HG02943 (cell line): ENCODE data around the gene TEPSIN.
A peak's percentile ranks its signal among the peaks of the same experiment; 100 is the strongest.

Source experiments
- ATAC-seq: cut with Tn5 transposase; IDR thresholded peaks from one replicate; pipeline ENCODE4 v1.9.1; 2021; ENCODE audit warnings: mild to moderate bottlenecking, low read depth, moderate library complexity; ENCODE audit not compliant: unreplicated experiment

Gene TEPSIN

GRCh38 chr17:81222906-81223761 lies 15.7 kb downstream of the TEPSIN start, which contains the start of gene CEP131:
Gene CEP131, minus strand, starts transcription at chr17:81222965. Its CDS starts 2,909 bp downstream, at chr17:81220056.
- ATAC-seq, result peak; percentile 83

- no peak for ATAC-seq
These were observed 16.3 kb downstream of the TEPSIN start for GRCh38 chr17:81222620-81222905.

GRCh38 chr17:81221842-81222619 lies 16.8 kb downstream of the TEPSIN start:
- ATAC-seq, result no peak

- ATAC-seq, result no peak
These were observed 17.4 kb downstream of the TEPSIN start for GRCh38 chr17:81221371-81221841.

GRCh38 chr17:81219476-81220180 lies 19.2 kb downstream of the TEPSIN start:
- no peak for ATAC-seq

- no peak for ATAC-seq
These were observed 19.9 kb downstream of the TEPSIN start for GRCh38 chr17:81218991-81219390.

- ATAC-seq, result no peak
These were observed 20.4 kb downstream of the TEPSIN start for GRCh38 chr17:81218459-81218858.

- no peak for ATAC-seq
These were observed 21.4 kb downstream of the TEPSIN start for GRCh38 chr17:81217491-81217890.

GRCh38 chr17:81213978-81214377 lies 24.9 kb downstream of the TEPSIN start:
- ATAC-seq, result no peak

GRCh38 chr17:81212365-81212764 lies 26.5 kb downstream of the TEPSIN start:
- no peak for ATAC-seq

- ATAC-seq, result no peak
These were observed 28.0 kb downstream of the TEPSIN start for GRCh38 chr17:81210868-81211267.

GRCh38 chr17:81210466-81210865 lies 28.4 kb downstream of the TEPSIN start:
- no peak for ATAC-seq

GRCh38 chr17:81209141-81209540 lies 29.7 kb downstream of the TEPSIN start:
- no peak for ATAC-seq

- ATAC-seq, result no peak
These were observed 30.2 kb downstream of the TEPSIN start for GRCh38 chr17:81208651-81209050.

- ATAC-seq, result no peak
These were observed 31.0 kb downstream of the TEPSIN start for GRCh38 chr17:81207610-81208581.

GRCh38 chr17:81206657-81207056 lies 32.2 kb downstream of the TEPSIN start:
- no peak for ATAC-seq

GRCh38 chr17:81206166-81206565 lies 32.7 kb downstream of the TEPSIN start:
- no peak for ATAC-seq

- ATAC-seq, result no peak
These were observed 34.3 kb downstream of the TEPSIN start for GRCh38 chr17:81204578-81204977.

- no peak for ATAC-seq
These were observed 35.7 kb downstream of the TEPSIN start for GRCh38 chr17:81203136-81203535.

GRCh38 chr17:81202318-81202717 lies 36.5 kb downstream of the TEPSIN start:
- no peak for ATAC-seq
